Activated CD4-positive, alpha-beta T cell treated with anti-CD3 and anti-CD28 coated beads, Interleukin-2, Interleukin-4, amounts not matched to agents 100 ng/mL and 50 ng/mL, durations not matched to agents 16 hours and 8 hours (primary cell): Measurements from ENCODE around the gene ZCCHC13.
A peak's percentile ranks its signal among the peaks of the same experiment; 100 is the strongest.
"Not testable (repeated sequence)": the region's sequence is repeated elsewhere in the genome, so short reads cannot be mapped to it uniquely, and the experiment has no call there.

Source experiments
- DNase-seq: peaks from one replicate; pipeline ENCODE4 v3.0.0-alpha.2; 2020; ENCODE audit warnings: low spot score

The ZCCHC13 gene

GRCh38 chrX:74321191-74321590 is 17.2 kb downstream of the ZCCHC13 start:
- DNase-seq: no peak

- DNase-seq: no peak
These were observed 20.2 kb downstream of the ZCCHC13 start for GRCh38 chrX:74324131-74324530.

GRCh38 chrX:74325130-74326059 is 21.4 kb downstream of the ZCCHC13 start:
- DNase-seq: no peak

- DNase-seq: no peak
These were observed 34.9 kb downstream of the ZCCHC13 start for GRCh38 chrX:74338852-74339251.

- DNase-seq: no peak
These were observed 36.1 kb downstream of the ZCCHC13 start for GRCh38 chrX:74340051-74340450.

- not testable (repeated sequence) for DNase-seq
These were observed 38.2 kb downstream of the ZCCHC13 start for GRCh38 chrX:74342211-74342610.

GRCh38 chrX:74343343-74344279 is 39.6 kb downstream of the ZCCHC13 start:
- DNase-seq: peak; percentile 65

- DNase-seq: no peak
These were observed 40.3 kb downstream of the ZCCHC13 start for GRCh38 chrX:74344280-74344622.

GRCh38 chrX:74346088-74346487 is 42.1 kb downstream of the ZCCHC13 start:
- no peak for DNase-seq

GRCh38 chrX:74349387-74349786 is 45.4 kb downstream of the ZCCHC13 start:
- DNase-seq: no peak

GRCh38 chrX:74351760-74352159 is 47.8 kb downstream of the ZCCHC13 start:
- DNase-seq: no peak

- DNase-seq: no peak
These were observed 50.0 kb downstream of the ZCCHC13 start for GRCh38 chrX:74353984-74354383.
